ENCODE data around the gene PCMTD2.

The PCMTD2 gene

DNA sequence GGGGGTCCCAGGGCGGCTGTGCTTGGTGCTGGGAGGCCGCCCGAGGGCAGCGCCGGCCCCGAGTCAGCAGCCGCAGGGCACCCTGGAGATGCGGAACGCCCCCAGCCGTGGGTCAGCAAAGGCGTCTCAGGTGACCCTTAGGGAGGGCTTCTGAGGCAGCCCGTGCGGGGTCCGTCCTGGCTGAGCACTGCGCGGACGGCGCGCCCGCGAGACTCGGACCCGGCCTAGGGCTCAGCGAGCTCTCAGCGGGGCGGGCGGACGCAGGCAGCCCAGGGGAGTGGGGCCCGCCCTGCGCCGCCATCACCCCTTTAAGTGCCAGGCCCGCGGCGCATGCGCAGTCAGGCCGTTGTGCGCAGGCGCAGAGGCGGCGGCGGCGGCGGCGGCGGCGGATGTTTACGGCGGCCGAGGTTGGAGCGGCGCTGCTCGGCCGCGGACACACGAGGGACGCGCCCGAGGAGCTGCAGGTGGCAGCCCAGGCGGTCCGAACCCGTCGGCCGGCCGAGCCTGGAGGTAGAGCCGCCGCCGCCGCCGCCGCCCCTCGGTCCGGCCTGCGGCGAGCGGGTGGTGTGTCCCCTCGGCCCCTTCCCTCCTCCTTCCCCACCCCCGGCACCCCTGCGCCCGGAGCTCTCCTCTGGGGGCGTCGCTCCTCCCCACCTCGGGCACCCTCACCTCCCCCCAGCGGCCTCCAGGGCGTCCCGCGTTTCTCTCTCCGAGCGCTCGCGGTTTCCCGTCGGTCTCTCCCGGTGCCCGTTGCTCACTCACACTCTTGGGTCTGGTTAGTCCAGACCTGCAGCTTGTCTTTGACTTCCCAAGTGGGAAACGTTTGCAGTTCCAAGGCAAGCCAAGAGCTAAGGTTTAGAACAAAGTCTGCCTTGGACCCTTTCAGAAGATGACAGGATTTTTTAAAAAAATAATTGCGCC, at the start of gene PCMTD2:
PCMTD2 (plus strand) TSS at position 388 of the 921 bp plus-strand sequence. CDS start 4,218 bp downstream, outside the sequence.
- DNase-seq (ENCODE audit: low read depth in 2 of 2, low spot score in 1 of 2): peak; percentile 53 to 62

DNA sequence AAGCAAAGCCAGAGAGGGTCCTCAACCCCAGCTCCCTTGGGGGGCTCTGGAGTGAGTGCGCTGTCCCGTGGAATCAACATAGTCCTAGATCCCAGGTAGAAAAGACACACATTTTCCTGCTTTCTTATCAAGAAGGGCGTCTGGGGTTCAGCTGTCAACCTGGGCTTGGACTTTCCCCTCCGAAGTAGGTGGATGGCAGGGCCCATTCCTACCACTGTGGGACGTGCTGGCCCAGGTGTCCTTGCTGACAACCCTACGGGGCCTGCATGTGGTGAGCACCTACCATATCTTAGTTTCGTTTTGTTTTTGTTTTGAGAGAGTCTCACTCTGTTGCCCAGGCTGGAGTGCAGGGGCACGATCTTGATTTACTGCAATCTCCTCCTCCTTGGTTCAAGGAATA, 48.9 kb upstream of the PCMTD2 start:
- DNase-seq (ENCODE audit: low read depth in 2 of 2, low spot score in 1 of 2): no peak

DNA sequence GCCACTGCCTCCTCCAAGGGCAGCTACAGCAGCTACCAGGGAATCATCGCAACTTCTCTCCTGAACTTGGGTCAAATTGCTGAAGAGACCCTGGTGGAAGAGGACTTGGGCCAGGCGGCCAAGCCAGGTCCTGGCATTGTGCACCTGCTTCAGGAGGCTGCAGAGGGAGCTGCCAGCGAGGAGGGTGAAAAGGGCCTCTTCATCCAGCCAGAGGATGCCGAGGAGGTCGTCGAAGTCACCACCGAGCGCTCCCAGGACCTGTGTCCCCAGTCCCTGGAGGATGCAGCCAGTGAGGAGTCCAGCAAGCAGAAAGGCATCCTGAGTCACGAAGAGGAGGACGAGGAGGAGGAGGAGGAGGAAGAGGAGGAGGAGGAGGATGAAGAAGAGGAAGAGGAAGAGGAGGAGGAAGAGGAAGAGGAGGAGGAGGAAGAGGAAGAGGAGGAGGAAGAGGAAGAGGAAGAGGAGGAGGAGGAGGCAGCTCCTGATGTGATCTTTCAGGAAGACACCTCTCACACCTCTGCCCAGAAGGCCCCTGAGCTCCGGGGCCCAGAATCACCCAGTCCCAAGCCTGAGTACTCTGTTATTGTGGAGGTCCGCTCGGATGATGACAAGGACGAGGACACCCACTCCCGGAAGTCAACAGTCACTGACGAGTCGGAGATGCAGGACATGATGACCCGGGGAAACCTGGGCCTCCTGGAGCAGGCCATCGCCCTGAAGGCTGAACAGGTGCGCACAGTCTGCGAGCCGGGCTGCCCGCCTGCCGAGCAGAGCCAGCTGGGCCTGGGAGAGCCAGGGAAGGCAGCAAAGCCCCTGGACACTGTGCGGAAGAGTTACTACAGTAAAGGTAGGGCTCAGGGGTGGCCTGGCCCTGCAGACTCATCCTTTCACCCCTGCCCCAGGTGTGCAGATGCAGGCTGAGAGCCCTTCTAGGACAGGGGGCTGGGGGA, 47.6 kb upstream of the PCMTD2 start:
- no peak for DNase-seq (ENCODE audit: low read depth in 2 of 2, low spot score in 1 of 2)

- DNase-seq (ENCODE audit: low read depth in 2 of 2, low spot score in 1 of 2): no peak
These were observed 46.4 kb upstream of the PCMTD2 start for GRCh38 chr20:64209148-64209547.

DNA sequence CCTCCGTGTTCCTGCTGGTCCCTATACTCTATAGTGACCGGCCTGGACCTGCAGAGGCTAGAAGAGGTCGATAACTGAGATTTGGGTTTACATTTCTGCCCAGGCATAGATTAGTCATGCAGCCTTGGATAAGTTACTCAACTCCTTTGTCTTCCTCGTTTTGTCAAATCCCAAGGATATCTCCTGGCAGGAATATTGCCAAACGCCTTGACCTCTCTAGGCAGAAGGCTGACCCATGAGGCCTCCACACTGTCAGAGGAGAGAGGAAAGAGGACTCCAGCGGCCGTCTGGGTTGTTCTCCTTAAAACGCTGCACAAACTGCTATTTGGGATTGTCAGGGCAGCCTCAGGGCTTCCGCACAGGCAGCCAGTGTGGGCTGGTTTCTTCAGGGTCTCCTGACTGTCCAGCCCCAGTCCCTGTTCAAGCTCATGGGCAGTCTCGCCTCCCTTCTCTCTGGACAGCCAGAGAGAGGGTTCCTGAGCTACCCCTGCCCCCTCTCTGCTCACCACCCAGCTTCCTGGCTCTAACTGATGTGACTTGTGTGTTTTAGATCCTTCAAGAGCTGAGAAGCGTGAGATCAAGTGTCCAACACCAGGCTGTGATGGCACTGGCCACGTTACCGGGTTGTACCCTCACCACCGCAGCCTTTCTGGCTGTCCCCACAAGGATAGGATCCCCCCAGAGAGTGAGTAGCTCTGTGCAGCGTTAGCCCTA, 44.7 kb upstream of the PCMTD2 start:
- DNase-seq (ENCODE audit: low read depth in 2 of 2, low spot score in 1 of 2): no peak

DNA sequence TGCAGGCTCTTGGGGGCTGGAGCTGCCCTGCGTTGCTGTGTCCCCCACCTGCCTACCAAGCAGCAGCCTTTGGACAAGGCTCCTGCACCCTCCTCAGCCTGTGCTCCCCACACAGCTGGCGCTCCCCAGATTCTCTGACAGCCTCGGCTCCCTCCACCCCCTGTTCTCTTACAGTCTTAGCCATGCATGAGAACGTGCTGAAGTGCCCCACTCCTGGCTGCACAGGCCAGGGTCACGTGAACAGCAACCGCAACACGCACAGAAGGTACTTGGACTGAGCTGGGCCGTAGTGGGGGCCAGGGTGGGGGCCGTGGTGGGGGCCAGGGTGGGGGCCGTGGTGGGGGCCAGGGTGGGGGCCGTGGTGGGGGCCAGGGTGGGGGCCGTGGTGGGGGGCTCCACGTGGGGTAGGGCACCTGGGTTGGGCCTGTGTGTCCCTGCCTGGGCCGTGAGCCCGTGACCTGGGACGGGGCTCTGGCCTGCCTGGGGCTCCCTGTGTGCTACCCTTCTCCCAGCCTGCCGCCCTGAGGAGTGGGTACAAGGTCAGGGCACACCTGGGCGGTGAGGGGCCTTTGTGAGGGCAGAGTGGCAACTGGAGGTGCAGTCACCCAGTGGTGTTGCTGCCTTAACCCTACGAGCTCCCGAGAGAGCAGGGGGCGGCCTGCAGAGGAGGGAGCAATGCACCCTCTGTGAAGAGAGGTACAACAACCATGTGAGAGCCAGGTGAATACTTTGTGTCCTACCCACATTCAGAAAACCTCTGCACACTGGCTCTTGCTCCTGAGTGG, 43.5 kb upstream of the PCMTD2 start:
- DNase-seq (ENCODE audit: low read depth in 2 of 2, low spot score in 1 of 2): no peak

GRCh38 chr20:64212755-64213154, 42.8 kb upstream of the PCMTD2 start:
- no peak for DNase-seq (ENCODE audit: low read depth in 2 of 2, low spot score in 1 of 2)

DNA sequence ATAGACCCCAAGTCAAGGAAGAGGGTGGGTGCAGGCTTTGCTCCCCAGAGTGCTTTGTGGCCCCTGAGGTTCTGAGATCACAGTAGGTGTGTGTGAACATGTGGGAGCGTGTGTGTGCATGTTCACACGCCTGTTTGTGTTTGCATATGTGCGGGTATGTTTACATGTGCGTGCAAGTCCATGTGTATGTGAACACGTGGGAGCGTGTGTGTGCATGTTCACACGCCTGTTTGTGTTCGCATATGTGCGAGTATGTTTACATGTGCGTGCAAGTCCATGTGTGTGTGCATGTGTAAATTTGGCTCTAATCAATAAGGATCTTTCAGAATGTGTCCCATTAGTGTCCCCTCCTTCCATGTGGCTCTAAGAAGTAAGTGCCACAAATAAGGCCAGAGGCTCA, 41.4 kb upstream of the PCMTD2 start:
- no peak for DNase-seq (ENCODE audit: low read depth in 2 of 2, low spot score in 1 of 2)

DNA sequence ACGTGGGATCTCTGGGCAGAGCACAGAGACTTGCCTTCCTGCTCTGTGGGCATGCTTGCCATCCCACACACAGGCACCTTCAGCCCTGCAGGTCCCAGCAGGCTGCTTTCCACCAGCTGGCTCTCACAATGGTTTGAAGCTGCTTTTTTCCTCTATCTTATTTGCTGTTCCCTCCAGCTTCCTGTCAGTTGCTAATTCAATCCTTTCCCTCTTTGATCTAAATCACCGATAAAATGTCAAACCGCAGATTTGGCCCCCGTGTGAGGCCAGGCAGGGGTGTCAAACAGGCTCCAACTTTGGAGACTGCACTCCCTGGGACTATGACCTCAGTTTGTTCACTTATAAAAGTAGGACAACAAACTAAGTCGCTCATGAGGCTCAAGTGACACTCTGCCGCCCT, 40.6 kb upstream of the PCMTD2 start:
- no peak for DNase-seq (ENCODE audit: low read depth in 2 of 2, low spot score in 1 of 2)

DNA sequence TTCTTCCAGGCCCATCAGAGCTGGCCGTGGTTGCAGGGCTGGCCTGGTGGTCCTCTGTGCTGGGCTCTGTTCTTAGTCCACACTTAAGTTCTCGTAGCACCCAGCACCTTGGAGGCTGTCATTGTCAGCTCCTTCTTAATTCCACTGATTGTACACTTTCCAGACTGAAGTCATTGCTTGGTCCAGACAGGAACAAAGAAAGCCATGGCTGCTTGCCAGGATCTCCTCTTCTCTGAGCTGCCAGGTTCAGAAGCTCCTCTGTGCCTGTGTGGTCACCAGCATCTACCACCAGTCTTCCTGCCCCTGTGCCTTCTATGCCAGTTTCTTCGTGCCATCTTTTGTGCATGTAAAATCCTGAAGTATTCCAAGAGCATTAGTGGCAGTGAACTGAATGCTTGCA, 39.5 kb upstream of the PCMTD2 start:
- DNase-seq (ENCODE audit: low read depth in 2 of 2, low spot score in 1 of 2): no peak

DNA sequence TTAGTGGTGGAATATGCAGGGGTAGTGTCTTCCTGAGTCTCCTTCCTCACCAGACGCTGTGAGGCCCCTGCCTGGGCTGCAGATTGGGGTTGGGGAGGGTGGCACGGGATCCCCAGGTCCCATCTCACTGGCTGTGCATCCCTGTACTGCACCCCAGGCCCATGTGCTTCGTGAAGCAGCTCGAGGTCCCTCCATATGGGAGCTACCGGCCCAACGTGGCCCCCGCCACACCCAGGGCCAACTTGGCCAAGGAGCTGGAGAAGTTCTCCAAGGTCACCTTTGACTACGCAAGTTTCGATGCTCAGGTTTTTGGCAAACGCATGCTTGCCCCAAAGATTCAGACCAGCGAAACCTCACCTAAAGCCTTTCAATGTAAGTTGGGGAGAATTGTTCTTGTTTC, 38.6 kb upstream of the PCMTD2 start:
- no peak for DNase-seq (ENCODE audit: low read depth in 2 of 2, low spot score in 1 of 2)

- no peak for DNase-seq (ENCODE audit: low read depth in 2 of 2, low spot score in 1 of 2)
These were observed 37.9 kb upstream of the PCMTD2 start for GRCh38 chr20:64217539-64218221.

GRCh38 chr20:64219202-64219601, 36.3 kb upstream of the PCMTD2 start:
- DNase-seq (ENCODE audit: low read depth in 2 of 2, low spot score in 1 of 2): no peak

GRCh38 chr20:64219730-64220129, 35.8 kb upstream of the PCMTD2 start:
- DNase-seq (ENCODE audit: low read depth in 2 of 2, low spot score in 1 of 2): no peak

GRCh38 chr20:64220420-64220819, 35.1 kb upstream of the PCMTD2 start:
- no peak for DNase-seq (ENCODE audit: low read depth in 2 of 2, low spot score in 1 of 2)

DNA sequence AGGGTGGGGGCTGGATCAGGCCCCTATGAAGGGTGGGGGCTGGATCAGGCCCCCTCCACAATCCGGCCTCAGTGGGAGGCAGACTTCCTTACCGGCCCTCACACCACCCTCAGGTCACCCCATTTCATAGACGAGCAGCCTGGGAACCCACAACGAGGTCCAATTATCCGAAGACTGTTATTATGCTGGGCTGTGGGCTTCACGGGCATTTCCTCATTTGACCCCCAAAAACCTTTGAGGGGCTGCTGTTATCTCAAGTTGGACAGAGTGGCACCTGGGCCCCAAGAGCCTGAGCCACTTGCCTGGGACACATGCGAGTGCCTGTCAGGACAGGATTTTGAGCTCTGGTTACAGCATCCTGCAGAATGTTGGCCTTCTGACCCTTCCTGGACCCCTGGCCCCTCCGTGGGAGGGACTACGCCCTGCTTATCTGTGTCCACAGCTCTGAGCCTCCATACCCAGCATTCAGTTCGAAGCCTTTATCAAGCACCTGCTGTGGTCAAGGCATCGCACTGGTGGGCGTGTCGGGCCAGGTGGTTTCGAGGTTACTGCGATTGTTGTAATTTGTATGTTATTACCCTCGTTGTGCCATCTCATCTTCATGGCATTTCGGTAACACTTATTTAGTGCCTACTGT, 34.5 kb upstream of the PCMTD2 start:
- no peak for DNase-seq (ENCODE audit: low read depth in 2 of 2, low spot score in 1 of 2)

- DNase-seq (ENCODE audit: low read depth in 2 of 2, low spot score in 1 of 2): no peak
These were observed 33.2 kb upstream of the PCMTD2 start for GRCh38 chr20:64222291-64222735.

GRCh38 chr20:64222851-64223525, 32.6 kb upstream of the PCMTD2 start:
- no peak for DNase-seq (ENCODE audit: low read depth in 2 of 2, low spot score in 1 of 2)

Data from stimulated activated CD8-positive, alpha-beta memory T cell treated with anti-CD3 and anti-CD28 coated beads, Interleukin-4, amount 100 ng/mL, for 4 hours (primary cell).